H9 (cell line): ENCODE results near the gene CYGB. TPM values are rescaled to one million over a fixed set of nuclear protein-coding genes. Genes with fewer than 3 reads are reported as not detected.
A peak's percentile ranks its signal among the peaks of the same experiment; 100 is the strongest.

Experiments used
- DNase-seq: peaks from one replicate; pipeline ENCODE4 v3.0.0-alpha.2; 2017
- H2AFZ ChIP-seq: one replicate; pipeline ENCODE4 v1.6.1; 2013; ENCODE audit warnings: mild to moderate bottlenecking, low read length, control low read depth, moderate library complexity
- H2AK5ac ChIP-seq: 2 replicates; pipeline ENCODE4 v1.6.1; 2013; ENCODE audit warnings: low read length, control low read depth, mixed read lengths; ENCODE audit not compliant: insufficient read length
- H2BK120ac ChIP-seq: one replicate; pipeline ENCODE4 v1.6.1; 2013; ENCODE audit warnings: low read depth, mild to moderate bottlenecking, low read length, control low read depth, inconsistent platforms; ENCODE audit not compliant: poor library complexity, severe bottlenecking
- H2BK12ac ChIP-seq: 2 replicates; pipeline ENCODE4 v1.6.1; 2013; ENCODE audit warnings: low read length, control low read depth, mixed read lengths, low read depth; ENCODE audit not compliant: insufficient read length
- H2BK15ac ChIP-seq: 2 replicates; pipeline ENCODE4 v1.6.1; 2013; ENCODE audit warnings: low read depth, low read length, control low read depth
- H2BK20ac ChIP-seq: one replicate; pipeline ENCODE4 v1.6.1; 2013; ENCODE audit warnings: low read depth, mild to moderate bottlenecking, low read length, control low read depth, inconsistent platforms; ENCODE audit not compliant: poor library complexity, severe bottlenecking
- H2BK5ac ChIP-seq: 2 replicates; pipeline ENCODE4 v1.6.1; 2013; ENCODE audit warnings: low read length, control low read depth, mixed read lengths; ENCODE audit not compliant: insufficient read length
- H3K14ac ChIP-seq: 2 replicates; pipeline ENCODE4 v1.6.1; 2013; ENCODE audit warnings: low read length, control low read depth; ENCODE audit not compliant: insufficient read depth
- H3K18ac ChIP-seq: 2 replicates; pipeline ENCODE4 v1.6.1; 2013; ENCODE audit warnings: low read depth, mild to moderate bottlenecking, mixed read lengths, low read length, control low read depth; ENCODE audit not compliant: insufficient read length
- H3K23ac ChIP-seq: 2 replicates; pipeline ENCODE4 v1.6.1; 2013; ENCODE audit warnings: low read length, control low read depth, mixed read lengths, low read depth; ENCODE audit not compliant: insufficient read length
- H3K23me2 ChIP-seq: 2 replicates; pipeline ENCODE4 v1.6.1; 2013; ENCODE audit warnings: low read depth, mild to moderate bottlenecking, mixed read lengths, low read length, control low read depth; ENCODE audit not compliant: insufficient read length, poor library complexity, severe bottlenecking
- H3K27ac ChIP-seq: 2 replicates; pipeline ENCODE4 v1.5.1; 2013; ENCODE audit warnings: low read length, control low read depth, mixed read lengths, low read depth; ENCODE audit not compliant: insufficient read length
- H3K27me3 ChIP-seq: 2 replicates; pipeline ENCODE4 v1.6.1; 2013; ENCODE audit warnings: low read length, control low read depth, inconsistent platforms; ENCODE audit not compliant: insufficient read depth
- H3K4ac ChIP-seq: 2 replicates; pipeline ENCODE4 v1.6.1; 2013; ENCODE audit warnings: low read depth, mild to moderate bottlenecking, control low read depth, inconsistent platforms, low read length, moderate library complexity
- H3K4me1 ChIP-seq: 2 replicates; pipeline ENCODE4 v1.6.1; 2013; ENCODE audit warnings: low read length, control low read depth, inconsistent platforms; ENCODE audit not compliant: insufficient read depth
- H3K4me2 ChIP-seq: 2 replicates; pipeline ENCODE4 v1.6.1; 2013; ENCODE audit warnings: low read length, control low read depth, mixed read lengths; ENCODE audit not compliant: insufficient read length, insufficient read depth
- H3K56ac ChIP-seq: 2 replicates; pipeline ENCODE4 v1.6.1; 2013; ENCODE audit warnings: low read depth, mild to moderate bottlenecking, mixed read lengths, low read length, control low read depth; ENCODE audit not compliant: insufficient read length
- H3K79me1 ChIP-seq: 2 replicates; pipeline ENCODE4 v1.6.1; 2013; ENCODE audit warnings: low read depth, mild to moderate bottlenecking, moderate library complexity, low read length, control low read depth, inconsistent platforms; ENCODE audit not compliant: insufficient read depth, poor library complexity, severe bottlenecking
- H3K79me2 ChIP-seq: 2 replicates; pipeline ENCODE4 v1.6.1; 2013; ENCODE audit warnings: low read length, control low read depth, inconsistent platforms; ENCODE audit not compliant: insufficient read depth
- H3K9ac ChIP-seq: 2 replicates; pipeline ENCODE4 v1.6.1; 2013; ENCODE audit warnings: low read length, control low read depth, mixed read lengths; ENCODE audit not compliant: insufficient read length; ENCODE audit errors: extremely low read depth
- H3K9me3 ChIP-seq: one replicate; pipeline ENCODE4 v1.6.1; 2013; ENCODE audit warnings: low read depth, low read length, inconsistent platforms; ENCODE audit not compliant: control insufficient read depth
- H3T11ph ChIP-seq: one replicate; pipeline ENCODE4 v1.6.1; 2013; ENCODE audit warnings: mild to moderate bottlenecking, low read length, control low read depth, inconsistent platforms
- H4K20me1 ChIP-seq: one replicate; pipeline ENCODE4 v1.6.1; 2013; ENCODE audit not compliant: control insufficient read depth, insufficient read length, insufficient read depth
- H4K5ac ChIP-seq: 2 replicates; pipeline ENCODE4 v1.6.1; 2013; ENCODE audit warnings: low read depth, mild to moderate bottlenecking, mixed read lengths, low read length, control low read depth; ENCODE audit not compliant: insufficient read length
- H4K8ac ChIP-seq: replicated peaks from 2 replicates; pipeline ENCODE4 v1.6.1; 2013; ENCODE audit warnings: low read length, control low read depth, mixed read lengths, low read depth; ENCODE audit not compliant: insufficient read length
- H4K91ac ChIP-seq: 2 replicates; pipeline ENCODE4 v1.6.1; 2013; ENCODE audit warnings: low read depth, mild to moderate bottlenecking, moderate library complexity, mixed read lengths, low read length, control low read depth; ENCODE audit not compliant: insufficient read length
- H3K27ac Mint-ChIP-seq, 3 experiments: 2 replicates in 2 of 3; 3 replicates in 1 of 3; pipeline ENCODE4 v1.8.0; 2020 to 2021; ENCODE audit warnings: mixed read lengths in 3 of 3, mild to moderate bottlenecking in 1 of 3, moderate library complexity in 1 of 3
- H3K27me3 Mint-ChIP-seq: 2 replicates; pipeline ENCODE4 v1.8.0; 2021; ENCODE audit warnings: low read depth, mild to moderate bottlenecking, moderate library complexity, mixed read lengths
- H3K36me3 Mint-ChIP-seq, 3 experiments: 2 replicates in 2 of 3; 3 replicates in 1 of 3; pipeline ENCODE4 v1.8.0; 2020 to 2021; ENCODE audit warnings: low read depth in 3 of 3, mixed read lengths in 3 of 3; ENCODE audit not compliant: insufficient read depth in 1 of 3
- H3K4me1 Mint-ChIP-seq, 2 experiments: 2 replicates each; pipeline ENCODE4 v1.8.0; 2020; ENCODE audit warnings: mixed read lengths in 2 of 2
- H3K4me3 Mint-ChIP-seq, 2 experiments: 2 replicates in 1 of 2; 3 replicates in 1 of 2; pipeline ENCODE4 v1.8.0; 2020 to 2021; ENCODE audit warnings: mild to moderate bottlenecking in 2 of 2, mixed read lengths in 2 of 2, moderate library complexity in 1 of 2
- H3K9me3 Mint-ChIP-seq, 2 experiments: 2 replicates in 1 of 2; 3 replicates in 1 of 2; pipeline ENCODE4 v1.8.0; 2020; ENCODE audit warnings: mild to moderate bottlenecking in 2 of 2, mixed read lengths in 2 of 2, moderate library complexity in 1 of 2
- CTCF ChIP-seq: fragments of 200-600 bp; sonication (generic); conservative IDR thresholded peaks from 3 replicates; pipeline ENCODE4 v1.8.0; 2021; ENCODE audit warnings: antibody characterized with exemption, mild to moderate bottlenecking
- WGBS: extraction: QIAGEN DNeasy Blood & Tissue Kit; methylation state at CpG from one replicate; pipeline ENCODE4 v1.1.7; 2013; ENCODE audit warnings: missing lambda C conversion rate, low lambda C conversion rate, mixed read lengths; ENCODE audit not compliant: insufficient read length; ENCODE audit errors: extremely low coverage; 5-methylcytosine and 5-hydroxymethylcytosine counted together
- total RNA-seq: library from RNA; stranded (reverse); gene quantifications from 2 replicates; pipeline ENCODE4 v1.2.1, GENCODE V29; 2021

Gene CYGB
- total RNA-seq, 1 experiment from 2014 or later = 2.4 TPM

- H3K9ac ChIP-seq = no peak overlapping the region
- H3K36me3 Mint-ChIP-seq = no peaks in the 10 kb centered on the region
- H3K4me1 ChIP-seq = peaks cover 2% of the 10 kb centered on the region; the same call in 1 of the 2 replicates
- H2BK15ac ChIP-seq = no peak overlapping the region
- no peak overlapping the region for H4K8ac ChIP-seq
- no peak for TF ChIP-seq CTCF
- H3K23me2 ChIP-seq = peaks cover 7% of the 10 kb centered on the region
- H4K20me1 ChIP-seq = peaks cover 4% of the 10 kb centered on the region
- H3K27ac Mint-ChIP-seq = no peak overlapping the region
- no peak overlapping the region for H3K56ac ChIP-seq
- H3K23ac ChIP-seq = no peak overlapping the region
- H3K4me2 ChIP-seq = no peak overlapping the region
- H2BK20ac ChIP-seq = no peak overlapping the region
- no peak overlapping the region for H3T11ph ChIP-seq
- H3K18ac ChIP-seq = no peak overlapping the region
- H2BK12ac ChIP-seq = no peak overlapping the region
- no peak for DNase-seq
- H3K14ac ChIP-seq = no peak overlapping the region
- no peak overlapping the region for H2AFZ ChIP-seq
- no peak overlapping the region for H3K27ac ChIP-seq
- H4K91ac ChIP-seq = no peak overlapping the region
- no peaks in the 10 kb centered on the region for H3K9me3 Mint-ChIP-seq
- peaks cover 31 to 45% of the 10 kb centered on the region in 2 experiments for H3K4me1 Mint-ChIP-seq
- H2AK5ac ChIP-seq = no peak overlapping the region
- H3K27me3 Mint-ChIP-seq = peaks cover 36% of the 10 kb centered on the region
- peaks cover 13% of the 10 kb centered on the region; the same call in 1 of the 2 replicates for H3K27me3 ChIP-seq
- no peak overlapping the region for H4K5ac ChIP-seq
- no CpG with 5 or more reads among the region's 8 CpGs for WGBS
- H3K79me2 ChIP-seq = no peaks in the 10 kb centered on the region
- no peaks in the 10 kb centered on the region for H3K79me1 ChIP-seq
- no peak overlapping the region for H3K4ac ChIP-seq
- no peak overlapping the region for H2BK120ac ChIP-seq
- no peak overlapping the region for H2BK5ac ChIP-seq
- H3K9me3 ChIP-seq = no peaks in the 10 kb centered on the region
- 0 out of 5 replicates have a peak overlapping the region, but pooled peaks of 1 of the 2 experiments have one; percentile 2 for H3K4me3 Mint-ChIP-seq
Measured at GRCh38 chr17:76542984-76543383, 5.5 kb upstream of the CYGB start.
